ENCODE measurements around the gene TMC5. TPM values are rescaled to one million over a fixed set of nuclear protein-coding genes. Genes with fewer than 3 reads are reported as not detected.
A peak's percentile ranks its signal among the peaks of the same experiment; 100 is the strongest.

Gene TMC5
- total and polyA plus RNA-seq, 2 of the 13 experiments (the other 11 are each of a cell fraction or from before 2014, with no cell fraction given), result 0.09 to 0.41 TPM

- intact Hi-C loops (cut with micrococcal nuclease; ENCODE audit: unreplicated experiment), result loop anchor here (5.0 kb wide), 1 partner anchor 101 kb away; no protein-coding TSS in a partner anchor
- POLR2A ChIA-PET, result no interaction called here
- CTCF ChIA-PET (ENCODE audit: low intra/inter-chr PET ratio, low total read pairs), result no interaction called here
- Histone ChIP-seq H4K20me1 (ENCODE audit: insufficient read depth, low read length) (no peaks in the 10 kb centered on the region), H3K27ac (ENCODE audit: extremely low read length, insufficient read depth, low read length) (no peak overlapping the region), H2AFZ (ENCODE audit: low read length) (peak overlapping the region; percentile 61), H3K4me3 (replicated peaks in 1 of 3; ENCODE audit: insufficient read depth in 1 of 3, low read depth in 2 of 3, low read length in 3 of 3) (peak overlapping the region in 1 of 3 experiments; percentile 25; a peak in 1 of 6 replicates), H3K4me2 (ENCODE audit: low read depth, low read length) (peak overlapping the region; percentile 56), H3K9me3 (ENCODE audit: low read length) (no peaks in the 10 kb centered on the region), H3K9ac (ENCODE audit: insufficient read depth, low read depth, low read length) (no peak overlapping the region), H3K79me2 (ENCODE audit: insufficient read depth, low read length) (no peaks in the 10 kb centered on the region), H3K27me3 (ENCODE audit: control insufficient read depth in 1 of 2, insufficient read depth in 2 of 2, low read length in 2 of 2) (peaks cover 0 to 9% of the 10 kb centered on the region in 2 experiments; a peak in 1 of 5 replicates), H3K36me3 (replicated peaks in 1 of 2; ENCODE audit: control insufficient read depth in 1 of 2, insufficient read depth in 2 of 2, low read length in 2 of 2) (no peaks in the 10 kb centered on the region), H3K4me1 (ENCODE audit: insufficient read depth, low read length) (peaks cover 14% of the 10 kb centered on the region)
- no TSS peak for BruUV-seq (replicated peaks)
- in situ Hi-C loops (cut with HindIII; ENCODE audit: extremely low pct_ligation_motif_present, low pct_unique_long_range_greater_than_20kb), result no loop called here
- WGBS (ENCODE audit: low lambda C conversion rate), result 25% methylated on average over 4 of the region's 4 CpGs
- DNase-seq (ENCODE audit: low spot score) (no peak), FAIRE-seq (peak; percentile 72), ATAC-seq (peak; percentile 68)
- TF ChIP-seq ZNF281 (CRISPR knock-in tag; IDR thresholded peaks at IDR 0.05; ENCODE audit: borderline replicate concordance) (0 out of 2 replicates have a peak, but pooled peaks have one; percentile 7), TBX2 (CRISPR knock-in tag; IDR thresholded peaks at IDR 0.05; ENCODE audit: borderline replicate concordance) (no peak), FOXP4 (CRISPR knock-in tag; IDR thresholded peaks at IDR 0.05) (no peak), ZHX1 (CRISPR knock-in tag; IDR thresholded peaks at IDR 0.05; ENCODE audit: low read depth) (no peak), ZNF430 (CRISPR knock-in tag; IDR thresholded peaks at IDR 0.05) (peak; percentile 30; the same call in 1 of the 2 replicates), ETV5 (CRISPR knock-in tag; IDR thresholded peaks at IDR 0.05; ENCODE audit: borderline replicate concordance) (no peak), REXO4 (CRISPR knock-in tag; IDR thresholded peaks at IDR 0.05; ENCODE audit: borderline replicate concordance) (no peak), CCDC6 (CRISPR knock-in tag; IDR thresholded peaks at IDR 0.05) (no peak), ZNF33B (CRISPR knock-in tag; IDR thresholded peaks at IDR 0.05) (no peak), ZNF317 (CRISPR knock-in tag; IDR thresholded peaks at IDR 0.05) (no peak), ZNF644 (CRISPR knock-in tag; IDR thresholded peaks at IDR 0.05; ENCODE audit: low read depth) (no peak), IKZF5 (CRISPR knock-in tag; IDR thresholded peaks at IDR 0.05) (peak; percentile 30; the same call in 1 of the 2 replicates)
Observed at GRCh38 chr16:19488213-19488640, 70.5 kb downstream of the TMC5 start.
